Fibroblast of skin of abdomen (primary cell): ENCODE measurements around the gene DCLRE1C. TPM values are rescaled to one million over a fixed set of nuclear protein-coding genes. Genes with fewer than 3 reads are reported as not detected.
A peak's percentile ranks its signal among the peaks of the same experiment; 100 is the strongest.
"Not testable (repeated sequence)": the region's sequence is repeated elsewhere in the genome, so short reads cannot be mapped to it uniquely, and the experiment has no call there.

ENCODE experiments used
- DNase-seq: peaks from one replicate; pipeline ENCODE4 v3.0.0-alpha.2; 2013
- polyA plus RNA-seq, 2 experiments: library from polyadenylated mRNA; unstranded; fragments of 120-200 nt; gene quantifications; one replicate each; pipeline ENCODE4 v1.2.1, GENCODE V29; 2013; ENCODE audit not compliant: insufficient read length in 2 of 2

Gene DCLRE1C
- polyA plus RNA-seq (2013, experiment 1 of 2; ENCODE audit: insufficient read length), result 6.3 TPM
- 6.4 TPM for polyA plus RNA-seq (2013, experiment 2 of 2; ENCODE audit: insufficient read length)

GRCh38 chr10:14954001-14954770 lies at the start of gene DCLRE1C:
TSS of gene DCLRE1C (minus strand) at chr10:14954096. CDS start at chr10:14954010, 86 bp downstream.
- DNase-seq, result peak; percentile 87

GRCh38 chr10:14995964-14996565 lies 42.2 kb upstream of the DCLRE1C start:
- no peak for DNase-seq

- DNase-seq, result not testable (repeated sequence)
These were observed 39.9 kb upstream of the DCLRE1C start for GRCh38 chr10:14993500-14994455.

GRCh38 chr10:14992336-14992735 lies 38.4 kb upstream of the DCLRE1C start:
- not testable (repeated sequence) for DNase-seq

GRCh38 chr10:14991035-14991749 lies 37.3 kb upstream of the DCLRE1C start:
- peak; percentile 12 for DNase-seq

- not testable (repeated sequence) for DNase-seq
These were observed 35.7 kb upstream of the DCLRE1C start for GRCh38 chr10:14989552-14989951.

GRCh38 chr10:14982744-14983143 lies 28.8 kb upstream of the DCLRE1C start:
- no peak for DNase-seq

- DNase-seq, result no peak
These were observed 21.9 kb upstream of the DCLRE1C start for GRCh38 chr10:14975672-14976273.

GRCh38 chr10:14974153-14974998 lies 20.5 kb upstream of the DCLRE1C start:
- DNase-seq, result not testable (repeated sequence)

GRCh38 chr10:14971867-14972448 lies 18.1 kb upstream of the DCLRE1C start:
- DNase-seq, result peak; percentile 18

GRCh38 chr10:14967897-14968296 lies 14.0 kb upstream of the DCLRE1C start:
- DNase-seq, result no peak

- peak; percentile 93 for DNase-seq
These were observed 5.5 kb upstream of the DCLRE1C start, which contains the start of gene MEIG1 for GRCh38 chr10:14959221-14960057. TSS of gene MEIG1 (plus strand) at chr10:14959388. CDS start at chr10:14966469, 7,081 bp downstream.

- no peak for DNase-seq
These were observed 5.0 kb upstream of the DCLRE1C start for GRCh38 chr10:14958872-14959220.

- DNase-seq, result no peak
These were observed 1.0 kb upstream of the DCLRE1C start for GRCh38 chr10:14954934-14955333.

GRCh38 chr10:14953424-14954000 lies 384 bp downstream of the DCLRE1C start:
- DNase-seq, result peak; percentile 33

GRCh38 chr10:14952851-14953423 lies 959 bp downstream of the DCLRE1C start:
- no peak for DNase-seq

GRCh38 chr10:14949291-14949690 lies 4.6 kb downstream of the DCLRE1C start:
- no peak for DNase-seq

GRCh38 chr10:14947268-14947667 lies 6.6 kb downstream of the DCLRE1C start:
- DNase-seq, result no peak
